GM21737 (cell line): ENCODE measurements around the gene NBAS.
"Not testable (repeated sequence)": the region's sequence is repeated elsewhere in the genome, so short reads cannot be mapped to it uniquely, and the experiment has no call there.

ENCODE experiments used
- ATAC-seq: cut with Tn5 transposase; IDR thresholded peaks from one replicate; pipeline ENCODE4 v1.9.1; 2021; ENCODE audit warnings: mild to moderate bottlenecking, moderate library complexity; ENCODE audit not compliant: unreplicated experiment

The NBAS gene

DNA sequence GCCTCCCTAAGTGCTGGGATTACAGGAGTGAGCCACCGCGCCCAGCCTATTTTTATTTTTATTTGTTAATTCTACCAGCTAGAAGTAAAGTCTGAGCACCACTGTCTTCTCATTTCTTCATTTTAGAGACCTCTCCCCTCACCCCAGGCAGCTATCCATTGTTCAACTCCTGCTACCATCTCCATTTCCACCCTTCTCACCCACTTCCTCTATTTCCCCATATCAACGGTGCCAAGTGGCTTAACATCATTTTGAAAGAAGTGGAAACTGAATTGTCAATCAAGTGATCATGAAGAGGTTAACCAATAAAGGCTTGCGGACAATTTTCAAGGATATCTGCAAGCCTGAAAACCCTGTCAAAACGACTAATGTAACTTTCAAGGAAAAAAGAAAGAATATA is 323.1 kb downstream of the NBAS start:
- ATAC-seq, result no peak

DNA sequence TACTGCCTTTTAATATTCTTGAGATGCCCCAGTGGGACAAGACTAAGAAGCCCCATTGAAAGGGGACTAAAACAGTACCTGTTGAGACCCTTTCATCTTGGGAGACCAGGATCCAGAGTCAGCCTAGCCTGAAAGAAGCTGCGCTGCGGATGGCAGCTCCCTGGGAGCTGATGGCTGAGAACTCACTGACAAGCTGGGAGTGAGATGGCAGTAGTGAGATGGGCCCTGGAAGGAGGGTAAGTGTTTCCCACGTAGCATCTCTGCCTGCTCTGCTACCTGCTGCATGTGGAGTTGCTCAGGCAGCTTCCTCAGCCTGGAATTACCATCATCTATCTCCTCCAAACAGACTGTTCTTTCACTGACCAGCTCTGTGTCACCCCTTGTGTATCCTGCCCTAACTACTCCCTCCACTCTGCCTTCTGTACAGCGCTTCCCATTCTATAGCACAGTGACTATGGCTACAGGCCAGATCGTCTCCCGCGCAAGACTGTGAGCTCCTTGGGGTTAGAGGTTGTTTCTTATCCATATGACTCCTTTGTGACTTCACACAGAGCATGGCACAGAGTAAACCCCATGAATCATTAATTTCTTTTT is 330.4 kb downstream of the NBAS start:
- ATAC-seq, result no peak

DNA sequence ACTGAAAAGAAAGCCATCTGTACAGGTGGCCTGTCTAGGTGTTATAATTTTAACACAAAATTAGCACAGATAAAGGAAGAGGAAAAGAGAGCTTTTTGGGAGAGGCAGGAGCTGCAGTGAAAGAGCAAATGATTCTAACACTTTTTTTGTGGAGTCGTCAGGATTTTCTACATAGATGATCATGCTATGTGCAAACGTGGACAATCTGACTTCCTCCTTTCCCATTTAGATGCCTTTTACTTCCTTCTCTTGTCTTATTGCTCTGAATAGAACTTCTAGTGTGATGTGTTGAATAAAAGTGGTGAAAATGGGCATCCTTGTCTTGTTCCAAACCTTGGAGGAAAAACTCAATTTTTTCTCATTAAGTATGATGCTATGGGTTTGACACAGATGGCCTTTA is 334.5 kb downstream of the NBAS start:
- ATAC-seq, result no peak

DNA sequence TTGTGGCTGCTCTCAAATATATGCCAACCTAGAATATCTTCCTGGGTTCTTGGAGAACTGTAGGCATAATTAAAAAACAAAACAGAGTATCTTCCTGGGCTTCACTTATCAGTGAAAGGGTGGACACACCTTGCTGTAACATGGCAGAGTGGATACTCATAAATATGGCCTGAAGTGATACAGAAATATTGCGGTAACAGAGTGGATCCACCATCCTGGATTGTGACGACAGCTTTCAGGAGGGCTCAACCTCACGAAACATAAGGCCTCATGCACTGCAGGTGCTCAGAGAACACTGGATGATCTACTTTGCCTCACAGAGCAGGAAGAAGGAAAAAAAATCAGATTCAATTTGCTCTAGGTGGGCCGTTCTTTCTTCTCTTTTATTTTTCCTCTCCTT is 336.0 kb downstream of the NBAS start:
- ATAC-seq, result no peak

DNA sequence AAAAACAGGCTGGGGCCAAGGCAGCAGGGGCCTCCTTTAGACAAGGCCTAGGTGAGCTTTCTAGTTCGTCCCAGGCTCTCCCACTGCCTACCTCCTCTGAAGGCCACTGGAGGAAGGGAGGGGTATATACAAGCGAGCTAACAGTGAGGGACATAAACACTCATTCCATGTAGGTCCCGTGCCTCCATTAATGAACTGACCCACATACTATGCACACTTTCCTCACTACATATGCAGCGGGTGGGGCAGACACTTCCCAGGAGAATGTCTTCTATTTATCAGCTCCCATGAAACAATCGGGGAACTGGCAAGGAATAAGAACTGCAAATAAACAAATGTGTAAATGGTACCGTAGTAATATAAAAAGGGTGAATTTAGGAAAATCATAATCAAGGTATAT is 336.5 kb downstream of the NBAS start:
- ATAC-seq, result no peak

DNA sequence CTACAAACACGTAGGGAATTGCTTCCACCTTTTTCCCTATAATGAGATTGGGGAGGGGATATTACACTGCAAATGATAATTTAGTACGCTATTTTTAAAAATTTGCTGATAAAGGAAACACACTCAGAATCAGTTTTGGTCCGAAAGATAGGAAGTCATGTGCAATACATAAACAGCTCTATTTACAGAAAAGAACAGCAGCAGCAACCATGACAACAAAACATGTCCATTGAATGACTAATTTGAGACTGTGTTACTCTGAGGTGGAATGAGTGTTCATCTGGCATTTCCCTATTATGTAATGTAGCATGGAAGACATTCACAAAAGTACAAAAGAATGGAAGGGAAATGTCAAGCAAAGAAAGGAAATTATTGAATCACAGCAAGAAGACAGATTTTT is 337.2 kb downstream of the NBAS start:
- ATAC-seq, result no peak

DNA sequence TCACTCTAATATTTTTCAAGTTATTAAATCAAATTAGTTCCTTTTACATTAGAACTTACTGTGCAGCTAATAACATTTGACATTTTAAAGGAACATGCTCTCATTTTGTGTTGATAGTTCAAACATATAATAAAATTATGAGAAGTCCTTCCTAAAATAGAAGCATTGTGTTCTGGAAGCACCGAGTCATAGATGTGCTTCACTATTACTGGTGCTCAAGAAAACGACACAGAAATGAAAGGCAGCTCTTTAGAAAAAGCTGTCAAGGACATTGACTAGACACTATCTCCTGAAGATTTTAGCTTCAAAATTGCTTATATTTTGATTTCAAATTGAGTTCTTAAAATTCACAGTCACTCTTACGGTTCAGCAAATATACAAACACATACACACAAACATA is 338.3 kb downstream of the NBAS start:
- ATAC-seq, result no peak

DNA sequence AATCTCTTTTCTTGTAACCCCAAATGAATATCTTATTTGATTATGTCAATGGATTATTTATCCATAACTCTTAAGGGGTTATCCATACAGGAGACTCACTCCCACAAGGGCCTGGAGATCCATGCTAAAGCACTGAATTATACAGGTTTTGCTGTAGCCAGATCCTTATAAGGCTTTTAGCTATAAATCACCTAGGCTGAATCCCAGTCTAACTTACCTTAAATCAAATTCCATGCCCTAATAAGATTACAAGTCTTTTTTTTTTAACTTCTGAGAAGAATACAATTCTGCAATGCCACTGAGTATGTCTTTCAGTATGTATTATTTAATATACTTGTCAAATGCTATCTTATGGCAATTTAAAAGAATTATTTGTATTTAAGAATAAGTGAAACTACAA is 340.5 kb downstream of the NBAS start:
- ATAC-seq, result no peak

DNA sequence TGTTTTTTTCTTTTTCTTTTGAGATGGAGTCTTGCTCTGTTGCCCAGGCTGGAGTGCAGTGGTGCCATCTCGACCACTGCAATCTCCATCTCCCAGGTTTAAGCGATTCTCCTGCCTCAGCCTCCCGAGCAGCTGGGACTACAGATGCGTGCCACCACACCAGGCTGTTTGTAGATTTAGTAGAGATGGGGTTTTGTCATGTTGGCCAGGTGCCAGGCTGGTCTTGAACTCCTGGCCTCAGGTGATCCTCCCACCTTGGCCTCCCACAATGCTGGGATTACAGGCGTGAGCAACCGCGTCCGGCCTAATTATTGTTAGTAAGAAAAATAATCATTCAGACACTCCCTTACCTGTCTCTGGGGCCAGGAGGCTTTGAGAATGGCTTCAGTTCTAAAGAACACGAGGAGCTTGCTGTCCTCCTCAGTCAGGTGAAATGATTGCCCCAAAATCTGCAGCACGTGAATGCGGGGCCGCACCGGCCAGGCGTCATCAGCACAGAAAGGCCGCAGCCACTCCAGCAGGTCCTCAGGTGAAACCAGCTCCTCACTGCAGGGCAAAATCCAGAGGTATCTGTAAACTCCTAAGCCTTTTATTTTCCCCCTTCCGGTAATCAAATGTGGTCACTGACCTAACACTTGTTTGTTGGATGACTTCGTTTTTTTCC is 342.6 kb downstream of the NBAS start:
- ATAC-seq, result no peak

DNA sequence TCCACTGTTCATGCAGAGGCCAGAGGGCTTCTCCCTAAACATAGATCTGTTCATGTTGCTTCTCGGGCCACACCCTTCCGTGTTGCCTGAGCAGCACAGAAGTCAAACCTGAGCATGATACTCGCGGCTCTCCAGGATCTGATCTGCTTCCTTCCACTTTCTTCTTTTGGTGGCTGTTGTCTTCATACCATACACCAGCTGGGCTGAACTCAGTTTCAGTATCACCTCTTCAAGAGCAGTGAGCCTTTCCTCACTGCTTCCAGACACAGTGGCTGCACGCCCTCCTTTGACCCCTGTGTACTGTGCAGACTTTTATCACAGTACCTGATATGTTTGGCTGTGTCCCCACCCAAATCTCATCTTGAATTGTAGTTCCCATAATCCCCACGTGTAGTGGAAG is 348.9 kb downstream of the NBAS start:
- ATAC-seq, result no peak

DNA sequence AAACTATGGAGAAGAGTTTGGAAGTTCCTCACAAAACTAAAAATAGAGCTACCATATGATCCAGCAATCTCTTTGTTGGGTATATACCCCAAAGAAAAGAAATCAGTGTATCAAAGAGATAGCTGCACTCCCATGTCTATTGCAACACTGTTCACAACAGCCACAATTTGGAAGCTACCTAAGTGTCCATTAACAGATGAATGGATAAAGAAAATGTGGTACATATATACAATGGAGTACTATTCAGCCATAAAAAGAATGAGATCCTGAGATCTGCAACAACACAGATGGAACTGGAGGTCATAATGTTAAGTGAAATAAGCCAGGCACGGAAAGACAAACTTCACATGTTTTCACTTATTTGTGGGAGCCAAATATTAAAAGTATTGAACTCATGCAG is 350.6 kb downstream of the NBAS start:
- ATAC-seq, result not testable (repeated sequence)

DNA sequence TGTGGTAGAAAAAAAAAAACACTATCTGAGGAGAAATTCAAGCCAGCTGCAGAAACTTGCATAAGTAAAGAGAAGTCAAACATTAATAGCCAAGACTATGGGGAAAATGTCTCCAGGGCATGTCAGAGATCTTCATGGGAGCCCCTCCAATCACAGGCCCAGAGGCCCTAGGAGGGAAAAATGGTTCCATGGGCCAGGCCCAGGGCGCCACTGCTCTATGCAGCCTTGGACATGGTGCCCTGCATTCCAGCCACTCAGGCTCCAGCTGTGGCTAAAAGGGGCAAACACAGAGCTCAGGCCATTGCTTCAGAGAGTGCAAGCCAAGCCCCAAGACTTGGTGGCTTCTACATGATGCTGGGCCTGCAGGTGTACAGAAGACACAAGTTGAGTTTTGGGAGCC is 354.7 kb downstream of the NBAS start:
- ATAC-seq, result no peak

DNA sequence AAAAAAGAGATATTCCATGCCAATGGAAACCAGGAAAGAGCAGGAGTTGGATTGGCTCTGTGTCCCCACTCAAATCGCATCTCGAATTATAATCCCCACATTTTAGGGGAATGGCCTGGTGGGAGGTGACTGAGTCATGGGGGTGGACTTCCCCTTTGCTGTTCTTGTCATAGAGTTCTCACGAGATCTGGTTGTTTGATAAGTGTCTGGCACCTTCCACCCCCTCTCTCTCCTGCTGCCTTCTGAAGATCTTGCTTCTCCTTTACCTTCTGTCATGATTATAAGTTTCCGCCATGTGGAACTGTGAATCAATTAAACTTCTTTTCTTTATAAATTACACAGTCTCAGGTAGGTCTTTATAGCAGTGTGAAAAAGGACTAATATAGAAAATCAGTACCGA is 355.6 kb downstream of the NBAS start:
- no peak for ATAC-seq

DNA sequence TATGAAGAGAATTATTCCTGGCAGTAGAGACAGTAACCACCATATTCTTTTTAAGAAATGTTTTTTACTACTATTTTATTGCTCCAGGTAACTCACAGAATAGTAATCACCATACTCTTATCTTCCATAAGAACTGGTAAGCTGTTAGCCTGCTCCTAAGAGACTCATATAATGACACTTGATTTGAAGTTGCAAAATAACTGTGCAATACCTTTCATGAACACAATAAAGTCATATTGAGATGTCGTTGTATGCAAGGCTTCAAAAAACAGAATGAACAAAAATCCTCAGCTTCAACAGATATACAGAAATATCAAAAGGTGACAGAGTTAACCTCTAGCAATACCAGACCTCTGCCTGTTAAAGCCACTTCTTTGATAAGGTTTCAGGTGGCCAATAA is 360.1 kb downstream of the NBAS start:
- ATAC-seq, result no peak

DNA sequence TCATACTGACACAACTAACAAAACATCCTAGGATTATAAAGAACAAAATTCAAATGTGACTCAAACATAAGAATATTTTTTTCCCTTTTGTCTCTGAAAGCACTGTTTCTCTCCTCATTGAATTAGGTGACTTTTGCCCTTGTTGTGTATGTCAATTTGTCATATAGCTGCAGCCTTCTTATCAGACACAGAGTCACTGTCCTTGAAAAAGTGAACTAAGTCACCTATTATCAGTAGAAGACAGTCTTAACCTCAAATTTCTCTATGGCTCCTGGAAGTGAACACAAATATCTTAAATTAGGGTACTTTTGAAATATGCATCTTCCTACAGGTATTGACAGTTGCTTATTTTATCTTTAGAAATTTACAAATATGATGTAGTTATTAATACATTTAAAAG is 360.6 kb downstream of the NBAS start:
- no peak for ATAC-seq

DNA sequence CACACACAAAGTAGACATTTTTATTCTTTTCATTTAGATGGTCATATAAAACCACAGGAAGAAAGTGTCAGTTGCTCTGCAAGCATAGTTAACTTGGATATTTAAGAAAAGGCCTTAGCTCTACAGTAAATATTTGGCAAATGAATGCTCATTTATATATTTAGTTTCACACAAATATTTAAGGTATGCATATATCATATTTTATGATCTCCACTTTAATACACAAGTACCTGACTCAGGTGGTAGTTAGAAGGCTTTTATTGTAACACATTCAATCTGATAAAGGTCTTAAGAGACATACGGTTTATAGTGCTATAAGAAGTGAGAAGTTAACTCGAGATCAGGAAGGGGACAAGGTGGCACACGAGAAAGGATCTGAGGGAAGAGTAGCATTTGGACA is 363.1 kb downstream of the NBAS start:
- ATAC-seq, result no peak

DNA sequence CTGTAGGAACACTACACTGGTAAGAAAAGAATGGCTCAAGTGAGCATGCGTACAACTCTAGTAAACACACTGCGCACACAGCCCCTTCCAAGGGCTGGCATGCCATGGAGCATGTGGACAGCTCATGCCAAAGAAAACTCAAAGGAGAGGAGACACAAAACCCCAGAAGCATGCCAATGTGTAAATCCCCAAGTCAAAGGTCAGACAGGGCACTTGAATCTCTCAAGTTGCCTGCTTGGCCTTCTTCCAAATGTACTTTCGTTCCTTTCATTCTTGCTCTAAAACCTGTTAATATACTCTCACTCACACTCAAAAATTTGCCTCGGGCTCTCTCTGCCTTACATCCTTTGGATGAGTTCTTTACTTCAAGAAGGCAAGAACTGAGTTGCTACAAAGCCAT is 365.3 kb downstream of the NBAS start:
- ATAC-seq, result no peak

DNA sequence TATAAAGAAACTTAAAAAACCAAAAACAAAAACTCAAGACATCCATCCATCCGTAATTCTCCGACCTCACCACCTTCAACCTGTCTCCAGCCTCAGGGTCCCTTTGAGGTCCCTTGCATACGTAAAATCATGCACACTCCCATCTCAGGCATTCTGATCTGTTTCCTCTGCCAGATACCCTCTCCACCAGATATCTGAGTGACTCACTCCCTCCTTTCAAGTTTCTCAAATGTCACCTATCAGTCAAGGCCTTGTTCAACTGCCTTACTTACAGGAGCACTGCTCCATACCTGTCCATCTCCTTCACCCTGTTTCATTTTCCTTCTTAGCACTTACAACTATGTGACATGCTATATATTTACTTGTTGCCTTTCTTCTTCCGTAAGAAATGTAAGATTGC is 369.3 kb downstream of the NBAS start:
- ATAC-seq, result no peak

DNA sequence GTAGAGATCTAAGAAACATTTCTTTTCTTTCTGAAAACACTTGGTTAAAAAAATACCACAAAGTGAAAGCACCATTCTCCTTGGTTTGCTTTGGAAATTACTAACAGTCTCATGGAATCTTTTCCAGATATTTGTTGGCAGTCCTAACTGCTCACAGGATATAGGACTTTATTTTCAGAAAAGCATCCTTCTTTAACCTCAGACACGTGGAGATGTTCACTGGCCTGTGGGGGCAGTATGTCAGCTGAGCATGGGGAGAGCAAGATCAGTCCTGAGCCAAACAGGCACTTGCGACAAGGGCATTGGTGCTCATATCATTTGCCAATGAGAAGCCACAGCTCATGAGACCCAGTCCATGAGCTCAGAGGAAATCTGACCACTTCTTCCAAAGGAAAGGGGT is 371.9 kb downstream of the NBAS start:
- ATAC-seq, result no peak

DNA sequence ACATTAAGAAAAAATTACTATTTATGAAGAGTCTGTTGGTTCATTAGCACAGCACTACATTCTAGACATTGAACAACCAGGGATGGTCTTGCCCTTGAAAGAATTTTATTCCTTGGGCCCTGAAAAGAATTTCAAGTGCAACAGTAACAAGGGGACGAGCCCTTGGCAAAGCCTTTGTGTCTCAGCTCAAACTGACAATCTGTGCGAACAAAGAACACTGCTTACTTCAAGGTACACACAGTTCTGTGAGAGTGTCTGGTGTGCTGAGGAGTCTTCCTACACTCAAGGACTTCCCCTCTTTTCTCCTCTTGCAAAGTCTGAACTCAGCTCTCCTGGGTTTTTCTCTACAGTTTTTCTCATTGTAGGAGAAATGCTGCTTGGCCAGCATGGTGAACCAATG is 373.4 kb downstream of the NBAS start:
- ATAC-seq, result no peak

DNA sequence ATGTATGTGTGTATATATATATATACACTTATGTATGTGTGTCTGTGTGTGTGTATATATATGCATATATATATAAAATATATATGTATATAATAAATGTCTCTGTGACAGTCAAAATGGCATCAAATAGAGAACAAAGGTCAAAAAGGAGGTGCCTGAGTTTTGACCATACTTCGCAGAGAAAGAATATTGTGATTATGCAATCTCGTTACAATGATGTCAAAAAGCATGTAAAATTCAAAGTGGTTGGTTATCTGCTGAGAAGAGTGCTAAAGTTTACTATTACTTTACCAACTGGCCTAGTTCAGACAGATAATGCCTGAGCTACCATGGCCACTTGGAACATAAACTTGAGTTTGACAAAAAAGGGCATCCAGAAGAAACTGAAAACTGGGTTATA is 375.0 kb downstream of the NBAS start:
- no peak for ATAC-seq

DNA sequence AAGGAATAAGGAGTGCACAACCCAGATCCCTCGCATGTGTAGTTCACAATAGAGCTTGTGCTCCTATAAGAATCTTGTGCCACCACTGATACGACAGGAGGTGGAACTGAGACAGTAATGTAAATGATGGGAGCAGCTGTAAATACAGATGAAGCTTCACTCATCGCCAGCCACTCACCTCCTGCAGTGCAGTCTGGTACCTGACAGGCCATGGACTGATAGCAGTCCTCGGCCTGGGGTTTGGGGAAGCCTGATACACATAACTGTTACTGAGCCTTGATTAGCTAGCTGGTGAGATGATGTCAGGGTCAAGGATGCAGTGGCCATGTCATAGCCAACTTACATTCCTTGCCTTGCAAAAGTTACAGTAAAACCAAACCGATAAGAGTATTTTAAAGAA is 376.6 kb downstream of the NBAS start:
- no peak for ATAC-seq

DNA sequence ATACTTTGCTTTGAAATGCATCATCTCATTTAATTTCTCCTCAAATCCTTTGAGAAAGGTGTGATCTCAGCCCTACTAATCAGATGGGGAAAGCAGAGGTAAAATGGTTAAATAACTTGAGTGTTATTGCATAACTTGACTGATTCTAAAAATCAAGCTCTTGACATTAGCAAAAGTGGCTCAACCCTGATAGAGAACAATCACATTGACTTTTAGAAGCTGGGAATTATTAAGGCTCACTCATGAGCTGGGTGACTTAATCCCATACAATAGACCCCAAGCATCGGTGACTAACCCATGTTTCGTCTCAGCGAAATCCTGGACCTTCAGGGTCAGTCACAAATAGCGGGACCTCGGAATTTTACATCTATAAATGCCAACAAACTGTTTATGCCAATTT is 378.9 kb downstream of the NBAS start:
- no peak for ATAC-seq
